Caco-2 (cell line): Measurements from ENCODE around the gene RAD51B. TPM values are rescaled to one million over a fixed set of nuclear protein-coding genes. Genes with fewer than 3 reads are reported as not detected.

Experiments used
- BruUV-seq: library from RNA; stranded (reverse); fragments of 400-500 nt; replicated peaks from 2 replicates; lab custom pipeline; 2021; lab: Mats Ljungman, UMichigan
- CTCF ChIA-PET: fragments of 300-600 bp; sonication (Branson Sonifier 250); formaldehyde crosslinking; loops from one replicate; lab custom pipeline; 2022; ENCODE audit warnings: antibody characterized with exemption; lab: Charles Lee
- POLR2A ChIA-PET: fragments of 300-600 bp; sonication (Branson Sonifier 250); formaldehyde crosslinking; loops from one replicate; lab custom pipeline; 2022; ENCODE audit warnings: antibody characterized with exemption; lab: Charles Lee
- DNase-seq, 2 experiments: peaks; one replicate each; pipeline versions ENCODE4 v3.0.0 to v3.0.0-alpha.2; 2020 to 2022
- H3K27me3 ChIP-seq: replicated peaks from 2 replicates; pipeline ENCODE4 v1.6.0; 2011; ENCODE audit warnings: low read length; ENCODE audit not compliant: control insufficient read depth, insufficient read depth
- H3K36me3 ChIP-seq: 2 replicates; pipeline ENCODE4 v1.5.1; 2011; ENCODE audit warnings: low read length; ENCODE audit not compliant: control insufficient read depth, insufficient read depth
- H3K4me1 ChIP-seq: fragments of 250-450 bp; sonication (Bioruptor Pico); 2 replicates; pipeline ENCODE4 v1.5.1; 2020; ENCODE audit warnings: mild to moderate bottlenecking
- H3K4me3 ChIP-seq: 2 replicates; pipeline ENCODE4 v1.5.1; 2011; ENCODE audit warnings: low read depth, mild to moderate bottlenecking, control low read depth, low read length
- H3K9me3 ChIP-seq: fragments of 250-450 bp; sonication (Bioruptor Pico); 2 replicates; pipeline ENCODE4 v1.5.1; 2020; ENCODE audit warnings: mild to moderate bottlenecking, moderate library complexity
- H3K27ac Mint-ChIP-seq: one replicate; pipeline ENCODE4 v1.8.0; 2022; ENCODE audit warnings: mixed read lengths; ENCODE audit not compliant: unreplicated experiment
- H3K27me3 Mint-ChIP-seq: one replicate; pipeline ENCODE4 v1.8.0; 2022; ENCODE audit warnings: mixed read lengths; ENCODE audit not compliant: insufficient read depth, unreplicated experiment
- H3K36me3 Mint-ChIP-seq: one replicate; pipeline ENCODE4 v1.8.0; 2022; ENCODE audit warnings: mild to moderate bottlenecking, mixed read lengths; ENCODE audit not compliant: insufficient read depth, unreplicated experiment
- H3K4me1 Mint-ChIP-seq: one replicate; pipeline ENCODE4 v1.8.0; 2022; ENCODE audit warnings: low read depth, mixed read lengths; ENCODE audit not compliant: unreplicated experiment
- H3K4me3 Mint-ChIP-seq: one replicate; pipeline ENCODE4 v1.8.0; 2022; ENCODE audit warnings: mild to moderate bottlenecking, moderate library complexity, mixed read lengths; ENCODE audit not compliant: unreplicated experiment
- H3K9me3 Mint-ChIP-seq: one replicate; pipeline ENCODE4 v1.8.0; 2022; ENCODE audit warnings: mixed read lengths; ENCODE audit not compliant: unreplicated experiment
- CTCF ChIP-seq, 2 experiments: fragments of 200-600 bp in 1 of 2; IDR thresholded peaks; 1 replicate in 1 of 2; 2 replicates in 1 of 2; pipeline versions ENCODE4 v1.5.1 to v1.8.0; 2011 to 2022; ENCODE audit warnings: antibody characterized with exemption in 1 of 2, control low read depth in 1 of 2, inconsistent platforms in 1 of 2, low read depth in 1 of 2, low read length in 1 of 2, mild to moderate bottlenecking in 1 of 2, moderate library complexity in 1 of 2; ENCODE audit not compliant: insufficient read depth in 1 of 2, severe bottlenecking in 1 of 2, unreplicated experiment in 1 of 2
- intact Hi-C: fragments of 100-400 bp; cut with micrococcal nuclease; formaldehyde crosslinking; loops from one replicate; pipeline ENCODE4 v1.10.0; 2022; ENCODE audit not compliant: unreplicated experiment
- total RNA-seq: library from RNA; stranded (reverse); gene quantifications from 2 replicates; pipeline ENCODE4 v1.2.3, GENCODE V29; 2022

The RAD51B gene
- total RNA-seq, 1 experiment from 2014 or later, result 16.7 TPM

- Histone ChIP-seq H3K4me3 (no peak overlapping the region), H3K9me3 (no peaks in the 10 kb centered on the region), H3K36me3 (no peaks in the 10 kb centered on the region), H3K4me1 (no peaks in the 10 kb centered on the region), H3K27me3 (no peaks in the 10 kb centered on the region)
- DNase-seq, result no peak
- H3K4me3 Mint-ChIP-seq, result no peak overlapping the region
- no peaks in the 10 kb centered on the region for H3K36me3 Mint-ChIP-seq
- H3K27ac Mint-ChIP-seq, result no peak overlapping the region
- H3K27me3 Mint-ChIP-seq, result no peaks in the 10 kb centered on the region
- no TSS peak for BruUV-seq
- ChIA-PET CTCF (no interaction called here), POLR2A (no interaction called here)
- peaks cover 9% of the 10 kb centered on the region for H3K9me3 Mint-ChIP-seq
- intact Hi-C loops, result no loop called here
- H3K4me1 Mint-ChIP-seq, result peaks cover 8% of the 10 kb centered on the region
- TF ChIP-seq CTCF (IDR thresholded peaks at IDR 0.05; ENCODE audit: insufficient read depth in 1 of 2, low read depth in 1 of 2, low read length in 1 of 2, severe bottlenecking in 1 of 2, unreplicated experiment in 1 of 2), result no peak
Observed at GRCh38 chr14:68386950-68387779, 567.6 kb downstream of the RAD51B start.

- POLR2A ChIA-PET, result no interaction called here
- intact Hi-C loops, result no loop called here
- Mint-ChIP-seq H3K9me3 (peaks cover 9% of the 10 kb centered on the region), H3K4me3 (no peak overlapping the region), H3K27me3 (no peaks in the 10 kb centered on the region), H3K27ac (no peak overlapping the region), H3K4me1 (peaks cover 18% of the 10 kb centered on the region), H3K36me3 (no peaks in the 10 kb centered on the region)
- CTCF ChIA-PET, result no interaction called here
- Histone ChIP-seq H3K4me3 (no peak overlapping the region), H3K27me3 (no peaks in the 10 kb centered on the region), H3K36me3 (no peaks in the 10 kb centered on the region), H3K9me3 (no peaks in the 10 kb centered on the region), H3K4me1 (no peaks in the 10 kb centered on the region)
- no peak for DNase-seq
- TF ChIP-seq CTCF (IDR thresholded peaks at IDR 0.05; ENCODE audit: insufficient read depth in 1 of 2, low read depth in 1 of 2, low read length in 1 of 2, severe bottlenecking in 1 of 2, unreplicated experiment in 1 of 2), result no peak
- BruUV-seq, result no TSS peak
Observed at GRCh38 chr14:68389943-68390342, 570.4 kb downstream of the RAD51B start.

GRCh38 chr14:68390741-68391140 lies 571.2 kb downstream of the RAD51B start:
- no TSS peak for BruUV-seq
- POLR2A ChIA-PET, result no interaction called here

More at GRCh38 chr14:68390741-68391140, 571.2 kb downstream of the RAD51B start:
- no peak for TF ChIP-seq CTCF (IDR thresholded peaks at IDR 0.05; ENCODE audit: insufficient read depth in 1 of 2, low read depth in 1 of 2, low read length in 1 of 2, severe bottlenecking in 1 of 2, unreplicated experiment in 1 of 2)
- H3K9me3 ChIP-seq, result no peaks in the 10 kb centered on the region
- no peak overlapping the region for H3K27ac Mint-ChIP-seq
- no peaks in the 10 kb centered on the region for H3K4me1 ChIP-seq
- H3K4me3 Mint-ChIP-seq, result no peak overlapping the region
- H3K4me3 ChIP-seq, result no peak overlapping the region
- CTCF ChIA-PET, result no interaction called here
- H3K4me1 Mint-ChIP-seq, result peaks cover 18% of the 10 kb centered on the region
- intact Hi-C loops, result no loop called here
- no peaks in the 10 kb centered on the region for H3K36me3 ChIP-seq
- H3K9me3 Mint-ChIP-seq, result peaks cover 9% of the 10 kb centered on the region
- no peak for DNase-seq
- H3K27me3 ChIP-seq, result no peaks in the 10 kb centered on the region
- no peaks in the 10 kb centered on the region for H3K27me3 Mint-ChIP-seq
- H3K36me3 Mint-ChIP-seq, result no peaks in the 10 kb centered on the region
